Stimulated activated CD4-positive, alpha-beta T cell treated with anti-CD3 and anti-CD28 coated beads, Interleukin-2, amount 100 ng/mL, for 4 hours (primary cell): ENCODE measurements around the gene AEN.

ENCODE experiments used
- DNase-seq: peaks from one replicate; pipeline ENCODE4 v3.0.0-alpha.2; 2020; ENCODE audit warnings: low read depth

The AEN gene

GRCh38 chr15:88620995-88621772 is at the start of gene AEN:
AEN (plus strand) TSS chr15:88621340; CDS start chr15:88626210, 4,870 bp downstream.
- DNase-seq: peak; percentile 92

DNA sequence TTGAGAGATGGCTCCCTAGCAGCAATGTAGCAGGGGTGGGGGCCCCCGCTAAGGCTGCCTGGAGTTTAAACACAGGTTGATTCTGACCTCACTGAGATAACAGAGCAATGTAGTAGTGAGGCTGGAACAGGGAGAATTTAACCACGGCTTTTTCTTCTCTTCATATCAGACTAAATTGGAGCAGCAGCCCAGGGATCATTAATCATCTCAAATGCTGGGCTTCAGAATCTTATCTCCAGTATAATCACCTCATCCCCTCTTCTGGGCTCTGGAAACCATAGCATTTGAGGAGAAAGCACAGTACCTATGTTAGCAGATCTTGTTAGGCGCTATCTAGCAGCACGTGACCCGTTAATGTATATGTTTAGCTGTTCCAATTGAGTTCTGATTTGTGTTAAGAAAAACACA is 49.3 kb upstream of the AEN start:
- DNase-seq: no peak

DNA sequence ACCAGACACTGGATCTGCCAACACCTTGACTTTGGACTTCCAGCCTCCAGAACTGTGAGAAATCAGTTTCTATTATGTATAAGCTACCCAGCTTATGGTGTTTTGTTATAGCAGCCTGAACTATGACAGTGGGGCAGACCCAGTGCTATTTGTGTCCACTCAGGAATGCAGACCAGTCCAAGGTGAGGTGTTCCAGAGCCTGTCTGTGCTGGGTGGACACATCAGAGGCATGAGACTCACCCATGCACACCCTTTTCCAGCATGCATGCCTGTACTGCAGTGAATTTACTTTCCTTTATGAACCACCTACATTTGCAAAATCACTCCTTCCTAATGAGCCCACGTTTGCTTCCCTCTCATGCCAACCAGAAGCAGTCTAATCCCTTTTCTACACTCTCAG is 47.1 kb upstream of the AEN start:
- no peak for DNase-seq

DNA sequence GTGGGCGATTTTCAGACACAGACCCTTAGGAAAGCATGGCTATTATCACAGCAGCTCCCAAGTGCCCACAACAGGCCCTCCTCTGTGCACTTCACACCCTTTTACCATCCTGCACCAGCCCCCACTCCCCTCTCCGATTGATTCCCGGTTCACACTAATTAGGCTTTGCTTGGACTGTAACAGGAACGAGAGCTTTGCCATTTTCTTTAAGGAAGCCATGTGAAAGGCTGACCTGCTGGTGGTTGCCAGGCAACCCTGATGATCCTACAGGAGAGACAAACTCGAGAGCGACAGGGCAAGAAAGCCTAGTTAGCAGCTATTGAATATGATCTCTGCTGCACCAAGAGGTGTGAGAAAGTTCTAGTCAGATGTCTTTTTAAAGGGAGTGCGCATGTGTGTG is 46.5 kb upstream of the AEN start:
- no peak for DNase-seq

- no peak for DNase-seq
These were observed 41.8 kb upstream of the AEN start for GRCh38 chr15:88579322-88579721.

DNA sequence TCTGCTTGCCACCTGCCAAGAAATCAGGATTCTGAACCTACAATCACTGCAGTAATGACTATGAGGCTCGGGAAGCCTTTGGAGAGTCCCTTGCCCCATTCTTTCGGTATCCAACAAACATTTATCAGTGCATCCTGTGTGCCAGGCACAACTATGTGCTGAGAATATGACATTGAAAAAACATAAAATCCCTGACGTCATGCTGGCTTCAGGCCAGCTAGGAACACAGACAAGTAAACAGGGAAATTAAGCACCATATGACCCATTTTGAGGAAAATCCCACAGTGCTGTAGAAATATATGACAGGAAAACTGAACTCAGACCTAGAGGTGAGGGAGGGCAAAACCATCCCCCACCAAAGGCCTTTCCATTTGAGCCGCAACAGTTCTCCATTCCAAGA is 40.6 kb upstream of the AEN start:
- DNase-seq: no peak

DNA sequence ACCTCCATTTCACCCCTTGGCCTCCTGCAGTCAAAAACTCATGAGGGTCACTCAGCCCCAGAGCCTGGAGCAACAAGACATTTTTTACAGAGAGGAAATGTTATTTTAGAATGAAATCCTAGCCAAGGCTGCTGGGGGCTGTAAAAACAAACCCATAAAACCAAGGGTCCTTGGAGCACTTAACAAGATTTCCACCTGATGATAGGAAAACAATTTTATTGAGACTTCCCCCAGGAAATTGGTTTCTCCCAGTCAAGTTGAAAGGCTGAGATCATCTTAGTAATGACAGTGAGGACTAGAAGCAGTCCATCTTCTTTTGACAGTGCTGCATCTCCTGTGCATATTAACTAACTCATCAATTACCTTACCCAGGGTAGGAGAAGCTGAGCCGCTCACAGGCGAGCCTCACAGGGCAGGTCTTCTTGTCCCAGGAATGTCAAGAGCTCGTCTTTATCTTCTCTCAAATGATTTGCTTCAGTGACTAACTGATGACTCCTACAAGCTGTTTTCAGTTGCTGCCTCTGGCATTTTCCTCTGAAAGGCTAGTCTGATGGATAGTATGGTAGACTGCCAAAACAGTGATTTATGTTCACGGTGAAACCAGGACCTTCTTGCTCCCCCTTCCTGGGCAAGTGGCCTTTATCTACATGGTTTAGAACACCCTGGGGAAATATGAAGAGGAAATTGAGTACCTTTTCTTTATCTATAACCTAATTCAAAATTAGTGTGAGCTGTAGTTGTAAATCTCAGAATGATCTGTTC is 34.6 kb upstream of the AEN start:
- no peak for DNase-seq

DNA sequence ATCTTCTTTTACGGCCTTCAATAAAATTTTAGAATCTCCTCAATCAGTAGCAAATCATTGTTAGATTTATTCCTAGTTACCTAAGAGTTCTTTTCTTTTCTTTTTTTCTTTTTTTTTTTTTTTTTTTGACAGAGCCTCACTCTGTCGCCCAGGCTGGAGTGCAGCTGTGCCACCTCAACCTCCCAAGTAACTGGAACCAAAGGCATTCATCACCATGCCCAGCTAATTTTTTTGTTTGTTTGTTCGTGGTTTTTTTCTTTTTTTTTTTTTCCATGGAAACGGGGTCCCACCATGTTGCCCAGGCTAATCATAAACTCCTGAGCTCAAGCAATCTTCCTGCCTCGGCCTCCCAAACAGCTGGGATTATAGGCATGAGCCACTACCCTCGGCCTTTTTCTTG is 30.4 kb upstream of the AEN start:
- no peak for DNase-seq

DNA sequence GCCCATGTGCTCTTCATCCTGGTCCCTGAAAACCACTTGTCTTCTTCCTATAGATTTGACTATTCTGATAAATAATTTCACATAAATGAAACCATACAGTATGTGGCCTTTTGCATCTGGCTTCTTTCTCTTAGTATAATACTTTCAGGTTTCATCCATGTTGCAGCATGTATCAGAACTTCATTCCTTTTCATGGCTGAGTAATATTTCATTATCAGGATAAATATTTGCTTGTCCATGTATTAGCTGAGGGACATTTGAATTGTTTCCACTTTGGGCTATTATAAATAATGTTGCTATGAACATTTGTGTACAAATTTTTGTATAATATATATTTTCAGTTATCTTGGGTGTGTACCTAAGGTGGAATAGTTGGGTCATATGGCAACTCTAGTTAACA is 29.8 kb upstream of the AEN start:
- no peak for DNase-seq

GRCh38 chr15:88603885-88604284 is 17.3 kb upstream of the AEN start:
- DNase-seq: no peak

DNA sequence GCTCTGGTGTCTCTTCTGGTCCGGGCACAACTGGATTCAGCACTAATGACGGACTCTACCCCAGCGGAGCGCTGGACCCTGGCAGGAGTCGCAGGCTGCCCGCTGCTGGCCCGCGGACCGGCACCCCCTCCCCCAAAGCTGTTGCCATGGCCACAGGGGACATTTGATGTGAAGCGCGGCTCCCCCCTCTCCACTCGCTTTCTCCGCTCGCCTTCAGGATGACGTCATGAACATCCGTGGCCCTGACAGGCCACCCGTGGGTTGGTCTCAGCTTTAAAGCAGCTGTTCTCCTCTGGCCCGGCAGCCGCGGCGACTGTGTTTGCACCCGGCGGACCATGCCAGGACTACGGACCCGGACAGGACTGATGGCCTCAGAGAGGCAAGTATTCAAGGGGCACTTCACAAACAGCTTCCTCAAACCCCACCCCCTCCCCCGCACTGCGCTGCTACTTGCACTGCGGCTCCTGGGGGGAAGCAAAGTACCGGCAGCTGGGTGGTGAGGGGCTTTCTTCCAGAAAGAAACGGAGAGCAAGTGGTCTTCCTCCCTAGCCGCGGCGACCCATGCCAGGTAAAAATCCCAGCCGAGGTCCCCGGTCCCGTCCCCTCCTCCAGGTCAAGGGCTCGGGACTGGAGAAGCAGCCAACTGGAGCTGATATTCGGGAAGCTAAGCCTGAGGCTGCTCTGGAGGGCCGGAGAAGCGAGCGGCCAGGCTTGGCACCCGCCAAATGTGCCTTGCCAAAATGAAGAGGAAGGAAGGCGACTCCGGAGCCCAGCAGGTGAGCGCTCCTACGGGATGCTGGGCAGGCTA is 16.6 kb upstream of the AEN start:
- no peak for DNase-seq

DNA sequence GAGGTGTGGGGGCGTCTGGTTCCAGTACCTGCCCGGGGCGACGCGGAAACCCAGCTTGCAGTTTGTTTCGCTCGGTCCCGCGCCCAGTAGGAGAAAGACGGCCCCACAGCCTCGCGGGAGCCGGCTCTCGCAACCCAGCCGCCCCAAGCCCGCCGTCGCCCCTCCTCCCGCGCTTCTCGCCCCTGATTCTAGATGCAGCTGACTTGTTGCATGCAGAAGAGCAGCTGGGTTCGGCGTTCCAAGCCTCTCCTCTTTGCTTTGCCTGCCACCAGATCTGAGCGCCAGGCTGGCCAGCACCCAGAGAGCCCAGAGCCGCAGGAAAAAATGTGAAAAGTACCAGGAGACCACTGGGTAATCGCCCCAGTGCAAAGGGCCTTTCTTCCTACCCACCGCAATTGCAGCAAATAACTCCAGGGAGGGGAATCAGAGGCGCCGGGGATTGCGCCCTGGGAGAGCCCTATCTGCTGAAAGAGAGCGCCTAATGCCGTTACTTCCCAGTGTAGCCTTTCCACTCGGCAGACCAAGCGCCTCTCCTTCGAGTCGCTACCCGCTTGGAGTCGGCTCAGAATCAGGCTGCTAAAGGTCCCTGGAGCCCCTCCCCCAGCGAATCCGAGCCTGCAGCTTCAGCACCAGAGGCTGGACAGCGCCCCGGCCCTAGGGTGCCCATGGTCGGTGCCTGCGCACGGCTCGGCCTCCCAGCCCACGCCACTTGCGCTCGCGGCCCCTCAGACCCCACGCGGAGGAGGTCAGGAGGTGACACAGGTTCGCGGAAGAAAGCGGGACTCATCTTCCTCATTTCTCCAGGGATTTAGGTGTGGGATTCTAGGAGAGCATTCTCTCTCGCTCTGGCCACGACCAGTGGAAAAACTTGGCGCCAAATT is 15.7 kb upstream of the AEN start:
- DNase-seq: no peak

DNA sequence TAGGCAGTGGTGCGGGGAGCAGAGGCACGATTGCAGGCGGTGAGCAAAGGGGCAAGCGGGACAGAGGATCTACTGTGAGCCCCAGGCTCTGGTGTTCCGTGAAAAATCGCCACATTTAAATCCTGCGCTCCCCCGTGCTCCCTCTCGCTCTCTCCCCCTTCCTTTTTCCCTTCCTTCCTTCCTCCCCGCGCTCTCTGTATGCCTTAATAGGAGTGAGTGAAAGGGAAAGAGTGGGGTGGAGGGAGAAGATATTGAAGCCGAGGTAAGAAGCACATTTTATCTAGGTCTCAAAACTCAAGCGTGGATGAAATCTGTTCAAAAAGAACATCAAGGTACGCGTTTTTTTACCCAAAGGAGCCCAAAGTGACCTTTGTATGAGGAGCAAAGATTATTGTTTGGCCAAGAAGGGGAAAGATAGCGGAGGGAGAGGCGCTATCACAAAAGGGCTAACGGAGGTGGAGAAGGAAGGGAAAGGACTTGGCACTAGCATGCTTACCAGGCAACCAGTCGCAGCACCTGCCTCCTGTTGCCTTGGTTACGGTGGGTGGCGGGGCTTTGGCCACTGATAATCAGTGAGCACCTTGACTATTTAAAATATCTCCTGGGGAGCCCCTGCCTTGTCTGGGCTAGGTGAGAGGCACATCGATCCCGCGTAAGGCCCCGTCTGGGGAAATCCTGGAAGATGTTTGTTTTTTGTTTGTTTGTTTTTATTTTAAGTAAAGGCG is 14.9 kb upstream of the AEN start:
- DNase-seq: no peak

DNA sequence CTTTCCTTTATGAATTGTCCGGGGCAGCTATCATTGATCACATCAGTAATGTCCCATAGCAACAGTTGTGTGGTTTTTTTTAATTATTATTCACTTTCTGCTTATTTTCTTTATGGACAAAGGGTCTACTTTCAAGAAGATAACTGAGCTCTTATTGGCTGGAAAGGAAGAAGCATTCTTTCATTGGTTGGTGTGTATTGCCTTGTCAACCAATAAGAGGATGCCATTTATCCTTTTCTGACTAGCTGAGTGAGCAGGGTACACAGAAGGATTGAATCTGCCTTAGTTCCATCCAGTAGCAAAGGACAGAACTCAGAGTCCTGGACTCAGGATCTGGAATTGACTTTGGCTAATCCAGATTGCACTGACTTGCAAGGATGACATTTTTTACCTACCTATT is 13.2 kb upstream of the AEN start:
- no peak for DNase-seq

GRCh38 chr15:88608607-88609181 is 12.4 kb upstream of the AEN start:
- DNase-seq: no peak

GRCh38 chr15:88609344-88610090 is 11.6 kb upstream of the AEN start:
- DNase-seq: no peak

GRCh38 chr15:88610701-88611231 is 10.4 kb upstream of the AEN start:
- no peak for DNase-seq

DNA sequence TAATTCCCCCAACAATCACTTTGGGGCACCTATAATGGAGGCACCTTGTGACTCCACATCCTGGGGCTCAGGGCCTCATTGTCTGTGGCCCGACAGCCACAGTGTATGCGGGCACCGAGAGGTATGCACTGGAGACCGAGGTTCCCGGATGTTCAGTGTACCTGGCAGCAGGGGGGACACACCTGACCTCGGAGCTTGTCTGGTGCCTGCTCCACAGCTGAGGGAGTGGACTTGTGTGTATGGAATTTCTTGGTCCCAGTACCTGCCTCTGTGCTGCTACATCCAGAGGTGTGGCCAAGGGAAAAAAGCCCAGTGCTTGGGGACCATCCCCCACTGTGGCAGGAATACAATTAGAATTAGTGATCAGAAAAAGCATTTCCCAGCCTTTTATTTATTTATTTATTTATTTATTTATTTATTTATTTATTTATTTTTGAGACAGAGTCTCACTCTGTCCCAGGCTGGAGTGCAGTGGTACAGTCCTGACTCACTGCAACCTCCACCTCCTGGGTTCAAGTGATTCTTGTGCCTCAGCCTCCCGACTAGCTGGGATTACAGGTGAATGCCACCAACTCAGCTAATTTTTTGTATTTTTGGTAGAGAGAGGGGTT is 8.8 kb upstream of the AEN start:
- no peak for DNase-seq
